TTC549 (cell line): Measurements from ENCODE around the gene CLCN7.

Source experiments
- FAIRE-seq: peaks from 2 replicates; lab custom pipeline; 2012; peaks lifted over from hg19 to GRCh38; lab: Jason Lieb, UNC

The CLCN7 gene

GRCh38 chr16:1464196-1464893, 10.5 kb downstream of the CLCN7 start:
- no peak for FAIRE-seq

- FAIRE-seq = no peak
Measured at GRCh38 chr16:1461146-1461545, 13.7 kb downstream of the CLCN7 start.

- FAIRE-seq = no peak
Measured at GRCh38 chr16:1460602-1461138, 14.2 kb downstream of the CLCN7 start.

GRCh38 chr16:1459967-1460366, 14.9 kb downstream of the CLCN7 start:
- FAIRE-seq = no peak

GRCh38 chr16:1458977-1459341, 15.9 kb downstream of the CLCN7 start:
- FAIRE-seq = no peak

GRCh38 chr16:1458336-1458976, 16.4 kb downstream of the CLCN7 start:
- no peak for FAIRE-seq

- no peak for FAIRE-seq
Measured at GRCh38 chr16:1457489-1458245, 17.2 kb downstream of the CLCN7 start.

- no peak for FAIRE-seq
Measured at GRCh38 chr16:1456951-1457350, 17.9 kb downstream of the CLCN7 start.

- FAIRE-seq = no peak
Measured at GRCh38 chr16:1455190-1456171, 19.3 kb downstream of the CLCN7 start.

GRCh38 chr16:1454561-1454960, 20.3 kb downstream of the CLCN7 start:
- FAIRE-seq = no peak

- no peak for FAIRE-seq
Measured at GRCh38 chr16:1453316-1453715, 21.5 kb downstream of the CLCN7 start.

GRCh38 chr16:1452530-1452929, 22.3 kb downstream of the CLCN7 start:
- FAIRE-seq = no peak

- no peak for FAIRE-seq
Measured at GRCh38 chr16:1451702-1452392, 23.0 kb downstream of the CLCN7 start.

GRCh38 chr16:1450841-1451240, 24.0 kb downstream of the CLCN7 start:
- no peak for FAIRE-seq

- FAIRE-seq = no peak
Measured at GRCh38 chr16:1450218-1450617, 24.6 kb downstream of the CLCN7 start.

GRCh38 chr16:1449201-1449788, 25.5 kb downstream of the CLCN7 start:
- no peak for FAIRE-seq

- no peak for FAIRE-seq
Measured at GRCh38 chr16:1448536-1449116, 26.2 kb downstream of the CLCN7 start.

- FAIRE-seq = no peak
Measured at GRCh38 chr16:1447965-1448364, 26.9 kb downstream of the CLCN7 start.

- no peak for FAIRE-seq
Measured at GRCh38 chr16:1446296-1447080, 28.3 kb downstream of the CLCN7 start.
